ENCODE results near the gene SULT1A2.
"Not testable (repeated sequence)": the region's sequence is repeated elsewhere in the genome, so short reads cannot be mapped to it uniquely, and the experiment has no call there.

Gene SULT1A2

GRCh38 chr16:28592511-28592910 is 4.3 kb downstream of the SULT1A2 start:
- in situ Hi-C loops (cut with HindIII; ENCODE audit: low sequenced_read_pairs) = no loop called here

- in situ Hi-C loops (cut with HindIII; ENCODE audit: low sequenced_read_pairs) = no loop called here
Measured at GRCh38 chr16:28591355-28591754, 5.5 kb downstream of the SULT1A2 start.

- in situ Hi-C loops (cut with HindIII; ENCODE audit: low sequenced_read_pairs) = no loop called here
Measured at GRCh38 chr16:28590384-28591340, 6.2 kb downstream of the SULT1A2 start.

- in situ Hi-C loops (cut with HindIII; ENCODE audit: low sequenced_read_pairs) = no loop called here
Measured at GRCh38 chr16:28589930-28590329, 6.9 kb downstream of the SULT1A2 start.

- in situ Hi-C loops (cut with HindIII; ENCODE audit: low sequenced_read_pairs) = no loop called here
Measured at GRCh38 chr16:28589069-28589468, 7.8 kb downstream of the SULT1A2 start.

GRCh38 chr16:28587386-28587785 is 9.5 kb downstream of the SULT1A2 start:
- in situ Hi-C loops (cut with HindIII; ENCODE audit: low sequenced_read_pairs) = no loop called here

GRCh38 chr16:28586466-28586865 is 10.4 kb downstream of the SULT1A2 start:
- in situ Hi-C loops (cut with HindIII; ENCODE audit: low sequenced_read_pairs) = no loop called here

- in situ Hi-C loops (cut with HindIII; ENCODE audit: low sequenced_read_pairs) = no loop called here
Measured at GRCh38 chr16:28585674-28586073, 11.2 kb downstream of the SULT1A2 start.

GRCh38 chr16:28580726-28581315 is 16.0 kb downstream of the SULT1A2 start:
- in situ Hi-C loops (cut with HindIII; ENCODE audit: low sequenced_read_pairs) = no loop called here

GRCh38 chr16:28575446-28576109 is 21.3 kb downstream of the SULT1A2 start:
- in situ Hi-C loops (cut with HindIII; ENCODE audit: low sequenced_read_pairs) = no loop called here

GRCh38 chr16:28574925-28575324 is 21.9 kb downstream of the SULT1A2 start:
- in situ Hi-C loops (cut with HindIII; ENCODE audit: low sequenced_read_pairs) = no loop called here

GRCh38 chr16:28573738-28574718 is 22.8 kb downstream of the SULT1A2 start:
- in situ Hi-C loops (cut with HindIII; ENCODE audit: low sequenced_read_pairs) = no loop called here

GRCh38 chr16:28572696-28573510 is 23.9 kb downstream of the SULT1A2 start:
- in situ Hi-C loops (cut with HindIII; ENCODE audit: low sequenced_read_pairs) = no loop called here

- in situ Hi-C loops (cut with HindIII; ENCODE audit: low sequenced_read_pairs) = no loop called here
Measured at GRCh38 chr16:28569968-28570752, 26.7 kb downstream of the SULT1A2 start.

- in situ Hi-C loops (cut with HindIII; ENCODE audit: low sequenced_read_pairs) = no loop called here
Measured at GRCh38 chr16:28569021-28569420, 27.8 kb downstream of the SULT1A2 start.

- in situ Hi-C loops (cut with HindIII; ENCODE audit: low sequenced_read_pairs) = no loop called here
Measured at GRCh38 chr16:28567292-28567691, 29.6 kb downstream of the SULT1A2 start.

- in situ Hi-C loops (cut with HindIII; ENCODE audit: low sequenced_read_pairs) = not testable (repeated sequence)
Measured at GRCh38 chr16:28566233-28566925, 30.5 kb downstream of the SULT1A2 start.

GRCh38 chr16:28563218-28563617 is 33.6 kb downstream of the SULT1A2 start:
- in situ Hi-C loops (cut with HindIII; ENCODE audit: low sequenced_read_pairs) = no loop called here
